Stimulated activated CD4-positive, alpha-beta T cell treated with anti-CD3 and anti-CD28 coated beads, Interleukin-15, amount 100 ng/mL, for 1 hour (primary cell): ENCODE results near the gene ERI3.
A peak's percentile ranks its signal among the peaks of the same experiment; 100 is the strongest.

Experiments used
- DNase-seq, 2 donors: peaks; one replicate each; pipeline ENCODE4 v3.0.0-alpha.2; 2020; ENCODE audit warnings: low read depth in 1 of 2, low spot score in 1 of 2

Gene ERI3

GRCh38 chr1:44239961-44240371 lies 115.1 kb downstream of the ERI3 start:
- no peak for DNase-seq

- DNase-seq, result no peak
Measured at GRCh38 chr1:44239331-44239960, 115.6 kb downstream of the ERI3 start.

GRCh38 chr1:44238660-44239059 lies 116.4 kb downstream of the ERI3 start:
- no peak for DNase-seq

GRCh38 chr1:44237721-44238457 lies 117.2 kb downstream of the ERI3 start:
- peak in 1 of 2 donors; percentile 18 for DNase-seq

GRCh38 chr1:44236490-44237272 lies 118.4 kb downstream of the ERI3 start:
- DNase-seq, result no peak

GRCh38 chr1:44235808-44236207 lies 119.2 kb downstream of the ERI3 start:
- no peak for DNase-seq

GRCh38 chr1:44233593-44233992 lies 121.5 kb downstream of the ERI3 start:
- no peak for DNase-seq

- DNase-seq, result no peak
Measured at GRCh38 chr1:44230796-44231195, 124.3 kb downstream of the ERI3 start.

GRCh38 chr1:44229435-44230167 lies 125.5 kb downstream of the ERI3 start:
- no peak for DNase-seq

GRCh38 chr1:44228218-44228617 lies 126.8 kb downstream of the ERI3 start:
- DNase-seq, result no peak

GRCh38 chr1:44227211-44227610 lies 127.8 kb downstream of the ERI3 start:
- no peak for DNase-seq

- no peak for DNase-seq
Measured at GRCh38 chr1:44225761-44226160, 129.3 kb downstream of the ERI3 start.

- no peak for DNase-seq
Measured at GRCh38 chr1:44223187-44223610, 131.9 kb downstream of the ERI3 start.

GRCh38 chr1:44222397-44223186 lies 132.5 kb downstream of the ERI3 start:
- DNase-seq, result no peak

- DNase-seq, result no peak
Measured at GRCh38 chr1:44221769-44222168, 133.3 kb downstream of the ERI3 start.

- DNase-seq, result no peak
Measured at GRCh38 chr1:44220755-44221154, 134.3 kb downstream of the ERI3 start.

GRCh38 chr1:44220001-44220751 lies 134.9 kb downstream of the ERI3 start:
- no peak for DNase-seq

- no peak for DNase-seq
Measured at GRCh38 chr1:44219301-44219626, 135.8 kb downstream of the ERI3 start.

- DNase-seq, result no peak
Measured at GRCh38 chr1:44218503-44219300, 136.4 kb downstream of the ERI3 start.
